Measurements from ENCODE around the gene DDX56.
"Not testable (repeated sequence)": the region's sequence is repeated elsewhere in the genome, so short reads cannot be mapped to it uniquely, and the experiment has no call there.

The DDX56 gene

GRCh38 chr7:44559485-44559884 is 14.2 kb downstream of the DDX56 start:
- Mint-ChIP-seq H3K27ac (no peak overlapping the region), H3K27me3 (peaks cover 2% of the 10 kb centered on the region), H3K36me3 (ENCODE audit: low read depth) (peaks cover 5% of the 10 kb centered on the region), H3K9me3 (no peaks in the 10 kb centered on the region), H3K4me1 (no peaks in the 10 kb centered on the region), H3K4me3 (no peak overlapping the region)
- ATAC-seq (no peak), DNase-seq (no peak)

DNA sequence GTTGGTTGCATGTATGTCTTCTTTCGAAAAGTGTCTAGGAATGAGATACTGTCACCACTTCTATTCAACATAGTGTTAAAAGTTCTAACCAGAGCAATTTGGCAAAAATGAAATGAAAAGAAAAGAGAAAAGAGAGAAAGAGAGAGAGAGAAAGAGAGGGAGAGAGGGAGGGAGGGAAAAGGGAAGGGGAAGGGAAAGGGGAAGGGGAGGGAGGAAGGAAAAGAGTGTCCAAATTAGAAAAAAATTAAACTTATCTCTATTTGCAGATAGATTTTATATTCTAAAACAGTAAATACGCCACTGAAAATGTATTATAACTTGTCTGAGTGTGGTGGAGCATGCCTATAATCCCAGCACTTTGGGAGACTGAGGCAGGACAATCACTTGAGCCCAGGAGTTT is 16.2 kb downstream of the DDX56 start:
- Mint-ChIP-seq H3K27me3 (peaks cover 2% of the 10 kb centered on the region), H3K4me3 (no peak overlapping the region), H3K36me3 (ENCODE audit: low read depth) (no peaks in the 10 kb centered on the region), H3K4me1 (no peaks in the 10 kb centered on the region), H3K27ac (no peak overlapping the region), H3K9me3 (no peaks in the 10 kb centered on the region)
- no peak for DNase-seq
- ATAC-seq: no peak

DNA sequence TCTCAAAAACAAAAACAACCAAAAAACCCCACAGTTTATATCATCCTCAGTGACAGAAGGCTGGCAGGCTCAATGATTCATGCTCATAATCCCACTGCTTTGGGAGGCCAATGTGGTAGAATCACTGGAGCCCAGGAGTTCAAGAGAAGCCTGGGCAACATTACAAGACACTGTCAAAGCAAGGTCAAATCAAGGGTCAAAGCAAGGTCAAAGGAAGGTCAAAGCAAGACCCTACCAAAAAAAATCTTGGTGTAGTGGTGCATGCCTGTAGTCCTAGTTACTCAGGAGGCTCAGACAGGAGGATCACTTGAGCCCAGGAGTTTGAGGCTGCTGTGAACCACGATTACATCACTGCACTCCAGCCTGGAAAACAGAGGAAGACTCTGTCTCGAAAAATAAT is 18.4 kb downstream of the DDX56 start:
- no peak overlapping the region for H3K4me3 Mint-ChIP-seq
- DNase-seq (no peak), ATAC-seq (no peak)
- no peaks in the 10 kb centered on the region for H3K36me3 Mint-ChIP-seq (ENCODE audit: low read depth)
- no peak overlapping the region for H3K27ac Mint-ChIP-seq
- peaks cover 2% of the 10 kb centered on the region for H3K27me3 Mint-ChIP-seq
- H3K9me3 Mint-ChIP-seq: no peaks in the 10 kb centered on the region
- H3K4me1 Mint-ChIP-seq: no peaks in the 10 kb centered on the region

GRCh38 chr7:44552473-44553005 is 21.2 kb downstream of the DDX56 start:
- not testable (repeated sequence) for H3K36me3 Mint-ChIP-seq (ENCODE audit: low read depth); H3K27ac Mint-ChIP-seq; ATAC-seq; H3K4me3 Mint-ChIP-seq; H3K27me3 Mint-ChIP-seq; H3K4me1 Mint-ChIP-seq; DNase-seq; H3K9me3 Mint-ChIP-seq

- DNase-seq (no peak), ATAC-seq (no peak)
- H3K27me3 Mint-ChIP-seq: peaks cover 4% of the 10 kb centered on the region
- H3K4me3 Mint-ChIP-seq: no peak overlapping the region
- no peak overlapping the region for H3K27ac Mint-ChIP-seq
- no peaks in the 10 kb centered on the region for H3K36me3 Mint-ChIP-seq (ENCODE audit: low read depth)
- H3K4me1 Mint-ChIP-seq: peaks cover 3% of the 10 kb centered on the region
- H3K9me3 Mint-ChIP-seq: no peaks in the 10 kb centered on the region
Observed at GRCh38 chr7:44549457-44549856, 24.3 kb downstream of the DDX56 start.

GRCh38 chr7:44548893-44549292 is 24.8 kb downstream of the DDX56 start:
- no peak overlapping the region for H3K27ac Mint-ChIP-seq
- ATAC-seq: no peak

DNA sequence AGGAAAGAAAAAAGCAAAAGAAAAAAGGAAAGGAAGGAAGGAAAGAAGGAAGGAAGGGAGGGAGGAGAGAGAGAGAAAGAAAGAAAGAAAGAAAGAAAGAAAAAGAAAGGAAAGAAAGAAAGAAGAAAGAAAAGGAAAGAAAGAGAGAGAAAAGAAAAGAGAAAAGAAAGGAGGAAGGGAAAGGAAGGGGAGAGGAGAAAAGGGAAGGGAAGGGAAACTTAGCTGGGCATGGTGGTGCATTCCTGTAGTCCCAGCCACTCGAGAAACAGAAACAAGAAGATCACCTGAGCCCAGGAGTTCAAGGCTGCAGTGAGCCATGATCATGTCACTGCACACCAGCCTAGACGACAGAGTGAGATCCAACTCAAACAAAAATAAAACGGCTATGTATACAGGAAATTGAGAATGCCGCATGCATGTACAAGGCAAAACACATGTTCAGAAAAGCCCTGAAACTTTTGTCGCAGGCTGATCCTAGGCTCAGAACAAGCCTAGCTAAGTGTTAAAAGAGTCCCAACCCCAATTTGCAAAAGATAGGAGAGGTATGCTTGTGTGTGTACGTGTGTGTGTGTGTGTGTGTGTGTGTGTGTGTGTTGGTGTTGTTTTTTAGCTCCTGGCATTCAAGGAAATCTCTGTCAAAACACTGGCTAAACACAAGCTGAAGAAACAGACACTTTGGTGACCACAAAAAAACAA is 26.0 kb downstream of the DDX56 start:
- Mint-ChIP-seq H3K27me3 (peaks cover 6% of the 10 kb centered on the region), H3K36me3 (ENCODE audit: low read depth) (no peaks in the 10 kb centered on the region), H3K9me3 (no peaks in the 10 kb centered on the region), H3K4me3 (no peak overlapping the region), H3K27ac (no peak overlapping the region), H3K4me1 (peaks cover 3% of the 10 kb centered on the region)
- DNase-seq: no peak
- ATAC-seq: no peak

More at GRCh38 chr7:44548893-44549292, 24.8 kb downstream of the DDX56 start:
- Mint-ChIP-seq H3K36me3 (ENCODE audit: low read depth) (no peaks in the 10 kb centered on the region), H3K4me3 (no peak overlapping the region), H3K4me1 (peaks cover 3% of the 10 kb centered on the region), H3K9me3 (no peaks in the 10 kb centered on the region), H3K27me3 (peaks cover 4% of the 10 kb centered on the region)
- DNase-seq: no peak

- Mint-ChIP-seq H3K27me3 (peaks cover 3% of the 10 kb centered on the region), H3K4me1 (no peaks in the 10 kb centered on the region), H3K9me3 (no peaks in the 10 kb centered on the region), H3K27ac (no peak overlapping the region), H3K4me3 (no peak overlapping the region), H3K36me3 (ENCODE audit: low read depth) (no peaks in the 10 kb centered on the region)
- DNase-seq: no peak
- ATAC-seq: no peak
Observed at GRCh38 chr7:44541876-44542610, 31.7 kb downstream of the DDX56 start.

DNA sequence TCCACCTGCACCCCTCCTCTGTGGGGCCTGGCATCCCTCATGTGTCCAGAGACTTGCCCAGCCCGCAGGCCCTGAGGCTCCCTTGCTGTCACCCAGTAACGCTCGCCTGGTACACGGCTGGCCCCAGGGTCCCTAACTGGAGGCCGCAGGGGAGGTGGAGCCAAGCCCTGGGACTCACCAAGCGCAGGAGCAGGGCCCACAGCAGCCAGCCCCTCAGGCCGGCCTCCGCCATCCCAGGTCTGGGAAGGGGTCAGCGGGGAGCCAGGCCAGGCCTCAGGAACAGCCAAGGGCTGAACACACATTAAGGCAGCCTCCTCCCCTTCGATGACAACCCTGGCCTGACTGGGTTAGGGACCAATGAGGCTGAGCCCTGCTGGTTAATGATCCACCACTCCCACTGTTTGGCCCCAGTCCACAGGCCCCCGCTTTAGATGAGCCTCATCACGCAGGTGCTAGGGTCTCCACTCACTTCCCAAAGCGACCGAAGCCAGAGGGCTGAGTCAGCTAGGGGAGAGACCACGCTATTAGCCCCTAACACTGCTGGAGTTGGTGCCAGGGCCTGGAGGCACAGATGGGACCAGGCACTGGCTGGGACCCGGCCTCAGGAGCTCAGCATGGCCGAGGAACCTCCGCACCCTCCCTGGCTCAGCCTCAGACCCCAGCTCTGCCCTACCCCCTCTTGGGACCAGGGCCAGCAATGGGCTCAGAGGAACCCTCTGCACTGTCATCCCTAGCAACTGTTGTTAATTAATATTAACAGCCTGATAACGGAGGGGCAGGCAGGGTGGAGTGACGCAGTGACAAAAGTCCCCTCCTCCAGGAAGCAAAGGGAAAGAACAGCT is 32.5 kb downstream of the DDX56 start, which contains the start of gene NPC1L1:
TSS of gene NPC1L1 (minus strand) at position 303 of the 842 bp plus-strand sequence. CDS start at position 232, 71 bp downstream.
- Mint-ChIP-seq H3K4me1 (no peaks in the 10 kb centered on the region), H3K4me3 (no peak within 1 kb of the TSS), H3K27ac (no peak within 1 kb of the TSS), H3K9me3 (no peaks in the 10 kb centered on the region), H3K27me3 (peaks cover 3% of the 10 kb centered on the region), H3K36me3 (ENCODE audit: low read depth) (no peaks in the 10 kb centered on the region)
- DNase-seq: no peak
- no peak for ATAC-seq

- Mint-ChIP-seq H3K27ac (no peak overlapping the region), H3K27me3 (peaks cover 3% of the 10 kb centered on the region), H3K9me3 (no peaks in the 10 kb centered on the region), H3K4me3 (no peak overlapping the region), H3K4me1 (no peaks in the 10 kb centered on the region), H3K36me3 (ENCODE audit: low read depth) (no peaks in the 10 kb centered on the region)
- no peak for DNase-seq
- no peak for ATAC-seq
Observed at GRCh38 chr7:44540592-44541027, 33.1 kb downstream of the DDX56 start.

DNA sequence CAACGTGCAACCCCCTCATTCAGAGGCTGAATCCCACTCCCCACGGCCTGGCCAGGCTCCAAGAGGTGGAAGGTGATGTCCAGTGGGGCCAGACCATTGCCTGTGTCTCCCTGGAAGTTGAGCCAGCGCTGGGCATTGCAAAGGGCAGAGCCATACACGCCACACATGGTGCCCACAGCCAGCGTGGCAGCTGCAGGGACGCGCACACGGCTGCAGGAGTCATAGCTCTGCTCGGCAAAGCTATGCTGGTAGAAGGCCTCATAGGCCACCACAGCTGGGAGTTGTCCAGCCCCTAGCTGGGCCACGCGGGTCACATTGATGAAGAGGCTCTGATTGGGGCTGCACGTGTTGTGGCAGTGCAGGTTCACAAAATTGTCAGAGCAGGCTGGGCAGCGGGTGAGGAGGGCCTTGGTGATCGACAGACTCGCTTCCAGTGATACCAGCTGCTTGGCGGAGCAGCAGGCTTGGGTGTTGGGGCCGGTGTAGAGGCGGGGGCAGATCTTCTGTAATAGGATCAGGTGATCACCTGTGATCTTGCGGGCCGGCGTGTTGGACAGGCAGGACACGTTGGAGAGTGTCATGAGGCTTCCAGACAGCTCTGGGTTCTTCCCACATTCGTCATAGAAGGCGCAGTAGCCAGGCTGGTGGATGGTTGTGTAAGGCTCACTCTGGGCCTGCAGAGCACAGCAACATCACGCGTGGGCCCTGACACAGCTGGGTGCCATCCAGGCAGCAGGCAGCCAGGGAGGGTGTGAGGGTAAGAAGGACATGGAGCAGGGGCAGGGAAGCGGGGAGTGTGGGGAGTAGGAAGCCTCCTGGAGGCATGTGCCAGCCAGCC is 33.8 kb downstream of the DDX56 start:
- no peaks in the 10 kb centered on the region for H3K36me3 Mint-ChIP-seq (ENCODE audit: low read depth)
- H3K27me3 Mint-ChIP-seq: peaks cover 3% of the 10 kb centered on the region

GRCh38 chr7:44538798-44539668 is 34.7 kb downstream of the DDX56 start:
- no peaks in the 10 kb centered on the region for H3K4me1 Mint-ChIP-seq
- ATAC-seq (no peak), DNase-seq (no peak)
- H3K36me3 Mint-ChIP-seq (ENCODE audit: low read depth): no peaks in the 10 kb centered on the region
- no peak overlapping the region for H3K27ac Mint-ChIP-seq
- H3K27me3 Mint-ChIP-seq: peaks cover 3% of the 10 kb centered on the region
- H3K9me3 Mint-ChIP-seq: no peaks in the 10 kb centered on the region
- no peak overlapping the region for H3K4me3 Mint-ChIP-seq

More for the DNA sequence above, 33.8 kb downstream of the DDX56 start:
- Mint-ChIP-seq H3K4me3 (no peak overlapping the region), H3K27ac (no peak overlapping the region), H3K9me3 (no peaks in the 10 kb centered on the region), H3K4me1 (no peaks in the 10 kb centered on the region)
- no peak for ATAC-seq
- no peak for DNase-seq
